ENCODE data around the gene DEF6.
A peak's percentile ranks its signal among the peaks of the same experiment; 100 is the strongest.

DEF6 gene

GRCh38 chr6:35293681-35294080, 3.9 kb upstream of the DEF6 start:
- no peak for TF ChIP-seq CTCF (IDR thresholded peaks at IDR 0.05; ENCODE audit: extremely low read depth, missing control alignments)
- no peak for DNase-seq (ENCODE audit: low spot score)

- TF ChIP-seq CTCF (IDR thresholded peaks at IDR 0.05; ENCODE audit: extremely low read depth, missing control alignments) = peak; percentile 80
Measured at GRCh38 chr6:35294308-35294945, 3.2 kb upstream of the DEF6 start.

GRCh38 chr6:35295036-35295435, 2.6 kb upstream of the DEF6 start:
- DNase-seq (ENCODE audit: low spot score) = no peak
- no peak for TF ChIP-seq CTCF (IDR thresholded peaks at IDR 0.05; ENCODE audit: extremely low read depth, missing control alignments)

More at GRCh38 chr6:35294308-35294945, 3.2 kb upstream of the DEF6 start:
- DNase-seq (ENCODE audit: low spot score) = peak; percentile 74

- DNase-seq (ENCODE audit: low spot score) = no peak
- no peak for TF ChIP-seq CTCF (IDR thresholded peaks at IDR 0.05; ENCODE audit: extremely low read depth, missing control alignments)
Measured at GRCh38 chr6:35295521-35296315, 1.9 kb upstream of the DEF6 start.

- no peak for TF ChIP-seq CTCF (IDR thresholded peaks at IDR 0.05; ENCODE audit: extremely low read depth, missing control alignments)
- DNase-seq (ENCODE audit: low spot score) = no peak
Measured at GRCh38 chr6:35296931-35297600, 552 bp upstream of the DEF6 start.

GRCh38 chr6:35298625-35299140, 1.1 kb downstream of the DEF6 start:
- no peak for DNase-seq (ENCODE audit: low spot score)
- TF ChIP-seq CTCF (IDR thresholded peaks at IDR 0.05; ENCODE audit: extremely low read depth, missing control alignments) = no peak

- no peak for DNase-seq (ENCODE audit: low spot score)
- TF ChIP-seq CTCF (IDR thresholded peaks at IDR 0.05; ENCODE audit: extremely low read depth, missing control alignments) = no peak
Measured at GRCh38 chr6:35299674-35300073, 2.1 kb downstream of the DEF6 start.

All from GM20000 (cell line).